WI38 (cell line): ENCODE measurements around the gene NTRK2.

Experiments used
- H3K4me3 ChIP-seq: 2 replicates; pipeline ENCODE4 v1.5.1; 2011; ENCODE audit warnings: low read depth, mild to moderate bottlenecking, control low read depth, low read length
- TF ChIP-seq, protein P1 (sequence below): IDR thresholded peaks from 2 replicates; pipeline ENCODE4 v1.5.1; 2012; ENCODE audit warnings: low read depth, mild to moderate bottlenecking, control low read depth, low read length

Gene NTRK2

GRCh38 chr9:84922051-84922450 lies 252.5 kb downstream of the NTRK2 start:
- no peak overlapping the region for H3K4me3 ChIP-seq
- TF ChIP-seq, protein P1, sequence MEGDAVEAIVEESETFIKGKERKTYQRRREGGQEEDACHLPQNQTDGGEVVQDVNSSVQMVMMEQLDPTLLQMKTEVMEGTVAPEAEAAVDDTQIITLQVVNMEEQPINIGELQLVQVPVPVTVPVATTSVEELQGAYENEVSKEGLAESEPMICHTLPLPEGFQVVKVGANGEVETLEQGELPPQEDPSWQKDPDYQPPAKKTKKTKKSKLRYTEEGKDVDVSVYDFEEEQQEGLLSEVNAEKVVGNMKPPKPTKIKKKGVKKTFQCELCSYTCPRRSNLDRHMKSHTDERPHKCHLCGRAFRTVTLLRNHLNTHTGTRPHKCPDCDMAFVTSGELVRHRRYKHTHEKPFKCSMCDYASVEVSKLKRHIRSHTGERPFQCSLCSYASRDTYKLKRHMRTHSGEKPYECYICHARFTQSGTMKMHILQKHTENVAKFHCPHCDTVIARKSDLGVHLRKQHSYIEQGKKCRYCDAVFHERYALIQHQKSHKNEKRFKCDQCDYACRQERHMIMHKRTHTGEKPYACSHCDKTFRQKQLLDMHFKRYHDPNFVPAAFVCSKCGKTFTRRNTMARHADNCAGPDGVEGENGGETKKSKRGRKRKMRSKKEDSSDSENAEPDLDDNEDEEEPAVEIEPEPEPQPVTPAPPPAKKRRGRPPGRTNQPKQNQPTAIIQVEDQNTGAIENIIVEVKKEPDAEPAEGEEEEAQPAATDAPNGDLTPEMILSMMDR, result no peak

- TF ChIP-seq, protein P1, result no peak
- H3K4me3 ChIP-seq, result no peak overlapping the region
These were observed 254.7 kb downstream of the NTRK2 start for GRCh38 chr9:84924266-84924665.

- TF ChIP-seq, protein P1, result no peak
- H3K4me3 ChIP-seq, result no peak overlapping the region
These were observed 255.8 kb downstream of the NTRK2 start for GRCh38 chr9:84925225-84925872.

- TF ChIP-seq, protein P1, result no peak
These were observed 257.3 kb downstream of the NTRK2 start for GRCh38 chr9:84926793-84927192.

GRCh38 chr9:84928419-84928818 lies 258.9 kb downstream of the NTRK2 start:
- TF ChIP-seq, protein P1, result no peak
- H3K4me3 ChIP-seq, result no peak overlapping the region

More at GRCh38 chr9:84926793-84927192, 257.3 kb downstream of the NTRK2 start:
- no peak overlapping the region for H3K4me3 ChIP-seq

- no peak overlapping the region for H3K4me3 ChIP-seq
- TF ChIP-seq, protein P1, result no peak
These were observed 259.5 kb downstream of the NTRK2 start for GRCh38 chr9:84929068-84929467.

DNA sequence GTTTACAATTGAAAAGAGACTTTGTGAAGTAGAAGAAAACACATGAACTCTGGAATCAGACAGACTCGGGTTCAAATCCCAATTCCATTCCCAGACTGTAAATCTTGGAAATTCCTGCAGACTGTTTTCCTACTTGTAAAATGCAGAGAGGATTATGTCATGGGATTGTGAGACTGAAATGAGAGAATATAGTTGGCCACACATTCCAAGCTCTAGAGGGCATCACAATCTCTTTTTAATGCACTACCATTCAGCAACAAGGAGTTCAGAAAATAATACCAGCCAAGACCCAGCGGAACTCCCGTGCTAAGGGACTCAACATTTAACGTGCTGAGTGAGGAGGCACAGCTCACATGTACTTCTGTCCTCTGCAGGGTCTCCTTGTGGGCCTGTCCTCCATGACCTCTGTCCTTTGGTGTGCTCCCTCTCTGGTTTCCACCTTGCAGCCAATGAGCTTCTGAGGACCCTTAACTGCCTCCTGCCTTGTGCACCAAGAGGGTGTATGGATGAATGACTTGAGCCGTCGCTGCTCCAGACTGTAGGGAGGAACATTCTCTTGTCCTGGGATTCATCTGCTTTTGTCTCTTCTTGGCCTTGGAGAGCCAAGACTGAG lies 263.5 kb downstream of the NTRK2 start:
- no peak overlapping the region for H3K4me3 ChIP-seq
- TF ChIP-seq, protein P1, result no peak
